Islet of Langerhans (tissue), 1 donor: ENCODE measurements around the gene PARPBP.
"Not testable (repeated sequence)": the region's sequence is repeated elsewhere in the genome, so short reads cannot be mapped to it uniquely, and the experiment has no call there.

Experiments used
- FAIRE-seq: peaks from one replicate; lab custom pipeline; 2011; peaks lifted over from hg19 to GRCh38; lab: Jason Lieb, UNC

The PARPBP gene

GRCh38 chr12:102119674-102120563 lies at the start of gene PARPBP, which contains the start of gene NUP37:
TSS of gene PARPBP (plus strand) at chr12:102120183. CDS start at chr12:102123889, 3,706 bp downstream.
TSS of gene NUP37 (minus strand) at chr12:102120114. CDS start at chr12:102118518, 1,596 bp downstream.
- peak; percentile 5 for FAIRE-seq

DNA sequence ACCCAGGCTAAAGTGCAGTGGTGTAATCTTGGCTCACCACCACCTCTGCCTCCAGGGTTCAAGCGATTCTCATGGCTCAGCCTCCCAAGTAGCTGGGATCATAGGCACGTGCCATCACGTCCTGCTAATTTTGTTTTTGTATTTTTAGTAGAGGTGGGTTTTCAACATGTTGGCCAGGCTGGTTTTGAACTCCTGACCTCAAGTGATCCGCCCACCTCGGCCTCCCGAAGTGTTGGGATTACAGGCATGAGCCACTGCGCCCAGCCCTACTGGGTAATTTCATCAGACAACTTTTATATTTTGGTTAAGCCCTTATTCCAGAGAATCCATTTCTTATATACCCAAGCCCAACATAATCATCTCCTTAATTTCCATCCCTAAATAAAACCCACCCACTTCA lies 47.9 kb upstream of the PARPBP start:
- not testable (repeated sequence) for FAIRE-seq

- no peak for FAIRE-seq
Measured at GRCh38 chr12:102080842-102081241, 39.1 kb upstream of the PARPBP start.

DNA sequence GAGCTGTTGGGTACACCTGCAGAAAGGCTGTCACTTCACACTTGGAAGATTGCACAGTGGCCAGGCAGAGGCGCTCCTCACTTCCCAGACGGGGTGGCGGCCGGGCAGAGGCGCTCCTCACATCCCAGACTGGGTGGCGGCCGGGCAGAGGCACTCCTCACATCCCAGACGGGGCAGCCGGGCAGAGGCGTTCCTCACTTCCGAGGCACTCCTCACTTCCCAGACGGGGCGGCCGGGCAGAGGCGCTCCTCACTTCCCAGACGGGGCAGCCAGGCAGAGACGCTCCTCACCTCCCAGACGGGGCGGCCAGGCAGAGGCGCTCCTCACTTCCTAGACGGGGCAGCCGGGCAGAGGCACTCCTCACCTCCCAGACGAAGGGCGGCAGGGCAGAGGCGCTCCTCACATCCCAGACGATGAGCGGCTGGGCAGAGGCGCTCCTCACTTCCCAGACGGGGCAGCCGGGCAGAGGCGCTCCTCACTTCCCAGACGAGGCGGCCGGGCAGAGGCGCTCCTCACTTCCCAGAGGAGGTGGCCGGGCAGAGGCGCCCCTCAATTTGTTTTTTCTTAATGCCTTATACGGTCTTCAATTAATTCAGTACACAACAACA lies 30.7 kb upstream of the PARPBP start:
- not testable (repeated sequence) for FAIRE-seq

DNA sequence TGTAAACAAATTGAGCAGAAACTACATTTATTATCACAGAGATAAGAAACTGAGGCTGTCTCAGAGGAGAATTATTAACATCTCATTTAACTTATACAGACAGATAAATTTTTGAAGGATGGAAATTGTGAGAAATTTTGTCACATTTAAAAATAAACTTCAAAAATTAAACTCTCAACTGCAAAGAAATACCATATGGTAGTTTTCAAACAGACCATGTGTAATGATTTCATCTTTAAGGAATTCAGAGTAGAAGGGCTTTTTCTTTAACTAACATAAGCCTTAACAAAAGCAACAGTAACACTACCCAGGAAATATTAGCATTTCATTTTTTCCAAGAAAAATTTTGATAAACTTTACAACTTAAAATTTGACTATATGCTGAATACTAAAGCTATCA lies 26.7 kb upstream of the PARPBP start:
- FAIRE-seq = no peak

GRCh38 chr12:102095677-102096263 lies 24.2 kb upstream of the PARPBP start:
- FAIRE-seq = peak; percentile 98

DNA sequence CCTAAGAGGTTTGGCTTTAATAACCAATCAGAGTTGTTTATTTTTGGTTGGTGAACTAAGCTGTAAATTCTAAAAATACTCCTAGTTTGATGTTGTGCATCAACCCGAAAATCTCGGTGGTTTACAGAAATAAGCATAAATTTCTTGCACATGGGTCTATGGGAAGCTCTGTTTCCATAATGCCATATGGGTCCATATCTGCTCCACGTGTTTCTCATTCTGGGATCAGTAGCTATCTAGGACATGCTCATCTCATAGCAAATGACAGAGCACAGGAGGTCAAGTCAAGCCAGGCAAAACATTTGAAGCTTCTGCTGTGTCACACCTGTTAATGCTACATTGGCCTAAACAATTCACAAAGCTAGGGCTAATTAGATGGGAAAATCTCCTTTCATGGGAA lies 23.1 kb upstream of the PARPBP start:
- FAIRE-seq = peak; percentile 66

DNA sequence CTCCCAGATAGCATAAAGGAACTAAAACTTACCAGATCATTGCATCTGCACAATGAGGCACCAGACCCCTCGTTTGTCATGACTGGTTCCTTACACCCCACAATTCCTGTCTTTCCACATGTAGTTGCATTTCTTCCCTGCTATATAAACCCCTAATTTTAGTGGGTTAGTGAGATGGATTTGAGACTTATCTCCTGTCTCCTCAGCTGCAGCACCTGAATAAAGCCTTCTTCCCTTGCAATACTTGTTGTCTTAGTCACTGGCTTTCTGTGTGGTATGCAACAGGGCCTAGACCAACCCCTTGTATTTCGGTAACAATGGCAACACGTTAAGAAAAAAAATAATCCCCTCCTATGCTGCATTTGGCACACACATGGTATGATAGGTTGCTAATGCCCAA lies 13.1 kb upstream of the PARPBP start:
- no peak for FAIRE-seq

DNA sequence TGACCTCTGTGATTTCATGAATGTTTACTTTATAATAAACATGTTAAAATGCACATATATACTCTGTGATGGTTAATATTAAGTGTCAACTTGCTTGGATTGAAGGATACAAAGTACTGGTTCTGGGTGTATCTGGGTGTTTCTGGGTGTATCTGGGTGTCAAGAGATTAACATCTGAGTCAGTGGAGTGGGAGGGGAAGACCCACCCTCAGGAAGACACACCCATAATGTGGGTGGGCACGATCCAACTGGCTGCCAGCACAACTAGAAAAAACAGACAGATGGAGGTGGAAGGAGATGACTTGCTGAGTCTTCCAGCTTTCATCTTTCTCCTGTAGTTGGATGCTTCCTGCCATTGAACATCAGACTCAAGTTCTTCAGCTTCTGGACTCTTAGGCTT lies 12.0 kb upstream of the PARPBP start:
- no peak for FAIRE-seq

- no peak for FAIRE-seq
Measured at GRCh38 chr12:102110782-102111181, 9.2 kb upstream of the PARPBP start.

DNA sequence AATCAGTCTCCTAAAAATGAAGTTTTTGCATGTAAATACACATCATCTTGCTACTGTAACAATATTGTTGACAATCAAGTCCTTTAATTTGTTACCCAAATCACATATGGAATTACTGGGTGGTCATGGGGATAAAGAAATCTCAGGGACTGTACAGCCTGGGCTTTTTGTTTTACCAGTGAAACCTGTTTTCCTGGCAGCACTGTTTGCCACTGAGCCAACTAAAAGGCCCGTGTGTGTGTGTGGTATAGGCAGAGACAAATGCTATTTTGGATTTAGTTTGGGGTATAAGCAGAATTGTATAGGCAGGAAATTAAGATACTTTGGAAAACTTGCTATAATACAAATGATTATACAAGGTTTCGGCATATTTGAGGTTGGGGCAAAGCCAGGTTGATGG lies 5.8 kb upstream of the PARPBP start:
- no peak for FAIRE-seq

GRCh38 chr12:102116392-102116791 lies 3.6 kb upstream of the PARPBP start:
- FAIRE-seq = no peak

GRCh38 chr12:102118874-102119273 lies 1.1 kb upstream of the PARPBP start:
- no peak for FAIRE-seq

DNA sequence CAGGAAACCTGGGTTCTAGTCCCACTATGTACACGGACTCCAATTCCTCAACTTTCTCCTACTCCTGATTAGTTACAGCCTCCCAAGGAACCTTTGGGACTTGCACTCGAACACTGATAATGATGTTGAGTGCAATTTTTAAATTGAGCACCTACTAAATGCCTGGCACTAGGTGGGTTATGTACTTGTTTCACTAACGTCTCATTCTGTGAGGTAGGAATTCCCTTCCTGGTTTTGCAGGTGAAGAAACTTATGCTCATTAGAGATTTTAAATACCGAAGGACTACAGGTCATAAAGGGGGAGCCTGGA lies 536 bp downstream of the PARPBP start:
- no peak for FAIRE-seq

GRCh38 chr12:102120886-102121285 lies 903 bp downstream of the PARPBP start:
- no peak for FAIRE-seq

DNA sequence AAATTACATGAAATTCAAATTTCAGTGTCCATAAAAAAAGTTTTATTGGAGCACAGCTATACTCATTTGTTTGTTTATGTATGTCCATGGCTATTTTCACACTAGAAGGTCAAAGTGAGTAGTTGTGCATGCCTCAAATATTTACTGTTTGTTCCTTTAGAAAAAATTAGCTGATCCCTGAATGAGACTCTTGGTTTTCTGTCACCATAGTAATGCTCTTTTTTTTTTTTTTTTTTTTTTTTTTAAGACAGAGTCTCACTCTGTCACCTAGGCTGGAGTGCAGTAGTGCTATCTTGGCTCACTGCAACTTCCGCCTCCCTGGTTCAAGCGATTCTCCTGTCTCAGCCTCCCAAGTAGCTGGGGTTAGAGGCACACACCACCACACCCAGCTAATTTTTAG lies 1.3 kb downstream of the PARPBP start:
- FAIRE-seq = not testable (repeated sequence)

- not testable (repeated sequence) for FAIRE-seq
Measured at GRCh38 chr12:102130720-102131119, 10.7 kb downstream of the PARPBP start.

GRCh38 chr12:102131442-102131841 lies 11.5 kb downstream of the PARPBP start:
- FAIRE-seq = not testable (repeated sequence)

GRCh38 chr12:102137619-102138018 lies 17.6 kb downstream of the PARPBP start:
- FAIRE-seq = not testable (repeated sequence)

DNA sequence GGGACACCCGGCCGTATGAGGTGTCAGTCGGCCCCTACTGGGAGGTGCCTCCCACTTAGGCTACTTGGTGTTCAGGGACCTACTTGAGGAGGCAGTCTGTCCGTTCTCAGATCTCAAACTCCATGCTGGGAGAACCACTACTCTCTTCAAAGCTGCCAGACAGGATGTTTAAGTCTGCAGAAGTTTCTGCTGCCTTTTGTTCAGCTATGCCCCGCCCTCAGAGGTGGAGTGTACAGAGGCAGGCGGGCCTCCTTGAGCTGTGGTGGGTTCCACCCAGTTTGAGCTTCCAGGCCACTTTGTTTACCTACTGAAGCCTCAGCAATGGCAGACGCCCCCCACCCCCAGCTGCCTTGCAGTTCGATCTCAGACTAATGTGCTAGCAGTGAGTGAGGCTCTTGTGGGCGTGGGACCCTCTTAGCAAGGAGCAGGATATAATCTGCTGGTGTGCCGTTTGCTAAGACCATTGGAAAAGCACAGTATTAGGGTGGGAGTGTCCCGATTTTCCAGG lies 22.9 kb downstream of the PARPBP start:
- FAIRE-seq = not testable (repeated sequence)

DNA sequence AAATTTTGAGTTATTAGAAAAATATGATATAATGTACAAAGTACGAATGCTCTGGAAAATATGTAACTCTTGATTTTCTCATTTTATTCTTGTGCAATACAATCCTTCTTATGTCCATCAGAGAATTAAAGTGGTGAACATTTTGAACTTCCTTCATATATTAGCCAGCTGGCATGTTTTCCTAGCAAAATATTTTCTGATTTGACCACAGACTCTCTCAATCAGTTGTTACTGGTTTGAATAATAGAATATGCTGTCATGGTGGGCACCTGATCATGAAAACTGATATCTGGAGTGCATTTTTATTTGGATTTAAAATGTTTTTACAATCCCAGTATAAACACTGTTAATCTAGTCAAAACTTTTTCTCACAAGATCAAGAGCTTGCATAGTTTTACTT lies 24.2 kb downstream of the PARPBP start:
- no peak for FAIRE-seq

DNA sequence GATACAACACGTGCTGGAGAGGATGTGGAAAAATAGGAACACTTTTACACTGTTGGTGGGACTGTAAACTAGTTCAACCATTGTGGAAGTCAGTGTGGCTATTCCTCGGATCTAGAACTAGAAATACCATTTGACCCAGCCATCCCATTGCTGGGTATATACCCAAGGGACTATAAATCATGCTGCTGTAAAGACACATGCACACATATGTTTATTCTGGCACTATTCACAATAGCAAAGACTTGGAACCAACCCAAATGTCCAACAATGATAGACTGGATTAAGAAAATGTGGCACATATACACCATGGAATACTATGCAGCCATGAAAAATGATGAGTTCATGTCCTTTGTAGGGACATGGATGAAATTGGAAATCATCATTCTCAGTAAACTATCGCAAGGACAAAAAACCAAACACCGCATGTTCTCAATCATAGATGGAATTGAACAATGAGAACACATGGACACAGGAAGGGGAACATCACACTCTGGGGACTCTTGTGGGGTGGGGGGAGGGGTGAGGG lies 27.1 kb downstream of the PARPBP start:
- FAIRE-seq = not testable (repeated sequence)

GRCh38 chr12:102155206-102155605 lies 35.2 kb downstream of the PARPBP start:
- not testable (repeated sequence) for FAIRE-seq
